Measurements from ENCODE around the gene RXFP4.
"Not testable (repeated sequence)": the region's sequence is repeated elsewhere in the genome, so short reads cannot be mapped to it uniquely, and the experiment has no call there.

The RXFP4 gene

GRCh38 chr1:155979597-155980343, 38.3 kb downstream of the RXFP4 start:
- no peak for DNase-seq

- DNase-seq, result peak; percentile 34
Observed at GRCh38 chr1:155981266-155982088, 40.0 kb downstream of the RXFP4 start.

GRCh38 chr1:155982106-155982505, 40.7 kb downstream of the RXFP4 start:
- DNase-seq, result no peak

- DNase-seq, result peak; percentile 70
Observed at GRCh38 chr1:155983191-155984024, 42.0 kb downstream of the RXFP4 start.

GRCh38 chr1:155984341-155984740, 42.9 kb downstream of the RXFP4 start:
- DNase-seq, result peak; percentile 95

GRCh38 chr1:155984903-155985645, 43.6 kb downstream of the RXFP4 start:
- DNase-seq, result not testable (repeated sequence)

GRCh38 chr1:155989242-155990004, 48.0 kb downstream of the RXFP4 start:
- peak; percentile 34 for DNase-seq

- no peak for DNase-seq
Observed at GRCh38 chr1:155990005-155990739, 48.7 kb downstream of the RXFP4 start.
